ENCODE results near the gene CNNM1. TPM values are rescaled to one million over a fixed set of nuclear protein-coding genes. Genes with fewer than 3 reads are reported as not detected.

Gene CNNM1
- total RNA-seq: 0.11 and 0.14 TPM in 2 replicates

DNA sequence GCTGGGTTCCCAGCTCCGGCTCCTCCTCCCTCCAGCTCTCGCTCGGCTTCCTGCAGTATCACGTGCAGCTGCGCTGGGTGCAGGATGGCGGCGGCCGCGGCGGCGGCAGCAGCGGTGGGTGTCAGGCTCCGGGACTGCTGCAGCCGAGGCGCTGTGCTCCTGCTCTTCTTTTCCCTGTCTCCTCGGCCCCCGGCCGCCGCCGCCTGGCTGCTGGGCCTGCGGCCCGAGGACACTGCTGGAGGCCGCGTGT is at the start of gene CNNM1:
Gene CNNM1 (plus strand): TSS at position 53 of the 250 bp plus-strand sequence. CDS start 32 bp downstream, at position 85.
- intact Hi-C loops (cut with micrococcal nuclease): no loop called here

DNA sequence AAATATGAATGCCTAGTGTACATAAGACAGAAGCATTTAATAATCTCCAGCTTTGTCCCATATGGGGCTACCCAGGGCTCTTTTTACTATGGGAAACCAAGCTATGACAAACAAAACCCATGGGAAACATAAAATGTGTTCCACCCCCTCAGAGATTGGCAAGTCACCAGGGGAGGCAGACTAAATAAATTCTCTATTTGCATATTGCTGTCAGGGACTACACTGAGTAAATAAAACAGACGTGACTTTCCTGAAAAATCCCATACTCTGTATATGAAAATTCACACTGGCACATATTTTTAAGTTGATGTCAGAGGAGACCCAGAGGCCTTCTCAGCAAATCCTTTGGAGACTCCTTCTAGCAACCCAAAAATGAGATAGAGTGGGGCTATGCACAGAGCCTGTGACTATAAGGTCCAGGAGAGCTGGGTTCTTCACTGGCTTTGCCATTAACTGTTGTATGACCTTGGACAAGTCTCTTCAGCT is 49.5 kb upstream of the CNNM1 start:
- intact Hi-C loops (cut with micrococcal nuclease): no loop called here

DNA sequence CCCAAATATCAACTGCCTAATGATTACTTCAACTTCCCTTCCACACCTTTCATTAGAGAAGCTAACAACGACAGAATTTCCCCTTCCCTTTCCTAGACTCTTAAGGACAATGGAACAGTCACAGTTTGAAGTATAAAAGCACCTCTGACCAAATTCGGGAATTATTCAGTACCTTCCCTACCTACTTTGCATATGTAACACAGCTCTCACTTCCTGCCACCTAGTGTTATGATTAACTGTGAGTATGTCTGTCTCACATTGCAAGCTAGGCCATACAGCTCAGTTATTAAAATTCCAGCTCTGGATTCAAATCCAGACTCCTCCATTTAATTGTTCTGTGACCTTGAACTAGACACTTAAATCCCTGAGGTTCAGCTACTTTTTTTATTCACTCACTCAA is 48.7 kb upstream of the CNNM1 start:
- intact Hi-C loops (cut with micrococcal nuclease): no loop called here

DNA sequence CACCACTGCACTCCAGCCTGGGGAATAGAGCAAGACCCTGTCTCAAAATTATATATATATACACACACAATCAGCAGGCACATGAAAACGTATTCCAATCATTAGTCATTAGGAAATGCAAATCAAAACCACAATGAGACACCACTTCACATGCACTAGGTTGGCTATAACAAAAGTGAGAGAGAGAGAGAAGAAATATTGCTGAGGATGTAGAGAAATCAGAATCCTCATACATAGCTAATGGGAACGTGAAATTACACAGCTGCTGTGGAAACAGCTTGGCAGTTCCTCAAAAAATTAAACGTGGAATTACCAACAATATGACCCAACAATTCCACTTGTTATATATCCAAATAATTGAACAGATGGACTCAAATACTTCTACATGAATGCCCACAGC is 43.3 kb upstream of the CNNM1 start:
- intact Hi-C loops (cut with micrococcal nuclease): no loop called here

DNA sequence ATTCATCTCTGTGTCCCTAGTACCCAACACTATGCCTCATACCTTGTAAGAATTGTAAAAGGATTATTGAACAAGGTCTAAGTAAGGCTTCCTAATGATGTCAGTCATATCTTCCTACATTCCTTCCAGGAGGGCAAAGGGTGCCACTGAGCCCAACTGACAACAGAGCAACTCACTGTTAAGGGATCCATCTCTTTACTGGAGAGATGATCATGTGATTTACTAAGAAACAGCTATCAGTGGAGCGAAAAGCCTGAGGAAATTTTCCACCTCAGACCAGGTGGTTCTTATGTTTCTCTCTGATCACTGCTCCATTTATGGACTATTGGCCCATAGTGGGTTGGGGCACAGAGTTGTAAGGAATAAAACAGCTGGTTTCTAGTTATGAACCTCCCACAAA is 38.9 kb upstream of the CNNM1 start:
- intact Hi-C loops (cut with micrococcal nuclease): no loop called here

DNA sequence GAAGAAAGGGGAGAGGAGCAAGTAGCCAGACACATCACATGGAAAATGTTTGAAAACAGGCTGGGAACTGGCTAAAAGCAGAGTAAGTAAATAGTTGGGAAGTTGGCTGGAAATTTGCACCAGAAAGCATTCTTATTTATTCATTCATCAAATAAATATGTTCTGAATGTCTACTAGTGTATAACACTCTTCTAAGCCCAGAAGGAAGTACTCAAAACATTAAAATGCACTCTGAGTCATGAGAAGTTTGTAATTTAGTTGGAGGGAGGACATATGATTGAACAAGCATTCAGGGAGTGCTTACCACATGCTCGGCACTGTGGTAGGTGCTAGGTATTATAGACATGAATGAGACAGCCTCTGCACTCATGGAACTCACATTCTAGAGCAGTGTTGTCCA is 37.0 kb upstream of the CNNM1 start:
- intact Hi-C loops (cut with micrococcal nuclease): no loop called here

DNA sequence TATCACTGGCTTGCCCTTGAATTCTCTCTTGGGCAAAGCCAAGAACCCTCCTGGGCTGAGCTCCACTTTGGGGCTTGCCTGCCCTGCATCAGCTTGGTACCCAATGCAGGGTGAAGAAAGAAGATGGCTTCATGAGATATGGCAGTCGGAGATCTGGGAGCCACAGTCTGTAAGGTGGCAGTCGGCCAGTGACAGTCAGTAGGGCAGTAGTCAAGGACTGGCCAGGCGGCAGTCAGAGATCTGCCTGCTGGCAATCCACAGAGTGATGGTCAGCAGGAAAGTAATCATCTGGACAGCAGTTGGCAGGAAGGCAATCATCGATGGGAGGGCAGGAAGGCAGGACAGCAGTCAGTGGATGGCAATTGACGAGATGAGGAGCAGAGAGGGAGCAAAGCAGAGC is 32.6 kb upstream of the CNNM1 start:
- intact Hi-C loops (cut with micrococcal nuclease): no loop called here

DNA sequence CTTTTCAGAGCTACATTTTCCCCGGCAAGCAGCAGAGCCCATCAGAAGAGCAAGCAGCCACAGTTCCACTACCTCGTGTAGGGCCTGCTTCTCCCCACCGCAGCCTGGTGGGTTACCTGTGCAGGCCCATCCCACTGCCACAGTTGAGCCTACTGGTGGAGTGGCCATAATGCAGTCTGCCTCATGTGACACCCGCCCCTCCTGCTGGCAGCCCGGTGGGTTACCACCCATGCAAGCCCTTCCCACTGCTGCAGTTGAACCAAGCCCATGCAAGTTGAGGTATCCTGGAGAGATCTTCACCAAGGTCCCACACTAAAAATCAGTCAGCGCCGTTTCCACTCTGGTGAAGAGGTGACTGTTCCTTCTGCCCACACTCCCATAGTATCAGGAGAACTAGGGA is 32.1 kb upstream of the CNNM1 start:
- intact Hi-C loops (cut with micrococcal nuclease): no loop called here

DNA sequence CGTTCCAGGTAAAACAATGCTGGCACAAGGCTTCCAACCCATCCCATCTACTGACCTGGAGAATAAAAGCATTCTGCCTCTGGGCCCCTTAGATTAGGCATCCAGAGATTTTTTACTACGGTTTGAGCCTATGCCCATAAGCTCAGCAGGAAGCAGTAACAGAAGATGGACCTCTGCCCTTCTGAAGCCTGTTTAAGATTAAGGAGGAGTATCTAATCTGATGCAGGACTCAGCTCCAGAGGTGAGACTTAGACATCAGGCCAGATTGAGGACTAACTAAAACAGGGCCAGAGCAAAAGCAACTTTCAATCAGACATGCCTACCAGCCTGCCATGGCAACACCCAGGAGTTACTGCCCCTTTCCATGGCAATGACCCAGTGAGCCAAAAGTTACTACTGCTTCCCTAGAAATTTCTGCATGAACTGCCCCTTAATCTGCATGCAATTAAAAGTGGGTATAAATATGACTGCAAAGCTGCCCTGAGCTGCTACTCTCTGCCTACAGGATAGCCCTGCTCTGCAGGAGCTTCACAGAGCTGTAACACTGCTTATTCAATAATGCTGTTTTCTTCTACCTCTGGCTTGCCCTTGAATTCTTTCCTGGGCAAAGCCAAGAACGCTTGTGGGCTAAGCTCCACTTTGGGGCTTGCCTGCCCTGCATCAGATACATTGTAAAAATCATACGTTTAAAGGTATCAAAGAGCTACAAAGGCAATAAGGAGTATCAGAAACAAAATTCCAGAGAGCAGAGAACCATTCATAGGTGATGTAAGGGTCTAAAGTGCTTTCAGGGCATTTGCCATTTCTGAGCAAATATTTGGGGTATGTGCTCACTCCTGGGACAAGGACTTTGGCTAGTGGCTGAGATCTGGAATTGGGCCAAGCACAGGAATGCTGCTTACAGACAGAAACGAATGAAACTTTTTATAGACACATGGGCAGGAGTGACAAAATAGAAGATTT is 25.0 kb upstream of the CNNM1 start:
- intact Hi-C loops (cut with micrococcal nuclease): no loop called here

DNA sequence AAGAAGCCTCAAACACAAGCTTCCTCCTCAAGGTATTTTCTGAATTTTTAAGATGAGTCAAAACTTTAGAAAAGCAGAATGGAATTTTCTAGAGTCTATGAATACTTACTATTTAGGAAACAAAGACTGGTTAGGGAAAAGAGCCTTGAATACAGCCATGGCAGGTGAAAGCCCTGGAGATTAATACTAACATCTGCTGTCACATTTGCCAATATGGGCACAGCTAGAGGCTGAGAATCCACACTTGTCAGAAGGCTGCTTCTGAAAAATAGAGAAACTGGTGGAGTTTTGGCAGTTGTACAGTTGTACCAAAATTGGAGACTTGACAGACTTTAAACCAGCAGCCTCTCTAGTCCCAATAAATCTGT is 24.3 kb upstream of the CNNM1 start:
- intact Hi-C loops (cut with micrococcal nuclease): no loop called here

DNA sequence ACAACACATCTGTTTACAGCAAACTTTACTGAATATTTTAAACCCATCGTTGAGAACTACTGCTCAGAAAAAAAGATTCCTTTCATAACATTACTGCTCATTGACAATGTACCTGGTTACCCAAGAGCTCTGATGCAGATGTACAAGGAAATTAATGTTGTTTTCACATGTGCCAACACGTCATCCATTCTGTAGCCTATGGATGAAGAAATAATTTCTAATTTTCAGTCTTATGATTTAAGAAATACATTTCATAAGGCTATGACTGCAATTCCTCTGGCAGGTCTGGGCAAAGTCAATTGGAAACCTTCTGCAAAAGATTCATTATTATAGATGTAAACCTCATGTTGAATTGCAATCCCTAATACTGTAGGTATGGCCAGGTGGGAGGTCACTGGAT is 16.7 kb upstream of the CNNM1 start:
- intact Hi-C loops (cut with micrococcal nuclease): no loop called here

DNA sequence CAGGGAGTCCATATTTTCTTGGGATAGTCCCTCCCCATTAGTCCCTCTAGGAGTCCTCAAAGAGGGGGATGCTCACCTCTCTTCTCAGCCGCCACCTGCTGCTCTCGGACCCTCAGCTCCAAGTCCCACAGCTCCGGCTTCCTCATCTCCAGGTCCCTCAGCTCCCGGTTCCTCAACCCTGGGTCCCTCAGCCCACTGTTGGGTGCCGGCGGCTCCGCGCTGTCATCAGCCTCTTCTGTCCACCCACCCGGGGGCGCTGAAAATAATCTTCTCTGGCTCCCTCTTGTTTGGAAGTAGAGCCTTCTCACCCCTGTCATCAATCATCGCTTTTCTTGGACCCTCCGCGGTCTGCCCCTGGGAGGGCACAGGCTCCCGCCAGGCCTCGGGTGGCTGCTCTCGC is 13.3 kb upstream of the CNNM1 start:
- intact Hi-C loops (cut with micrococcal nuclease): no loop called here

DNA sequence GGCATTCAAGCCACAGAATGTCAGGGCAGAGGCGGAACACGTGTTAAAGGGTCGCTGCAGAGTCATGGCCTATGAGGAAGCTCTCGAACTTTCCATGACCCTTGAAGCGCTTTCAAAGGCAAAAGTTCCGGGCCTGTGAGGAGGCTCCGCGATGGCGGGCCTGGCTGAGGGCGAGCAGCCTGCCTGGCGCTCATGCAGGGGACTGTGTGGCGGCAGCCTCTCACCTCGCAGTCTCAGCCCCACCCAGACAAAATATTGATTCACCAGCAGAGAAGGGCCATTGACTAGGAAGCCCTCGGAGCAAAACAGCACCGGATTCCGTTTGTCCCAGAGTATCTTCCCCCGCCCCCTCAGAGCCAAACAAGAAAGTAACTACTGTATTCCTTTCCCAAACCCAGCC is 12.8 kb upstream of the CNNM1 start:
- intact Hi-C loops (cut with micrococcal nuclease): no loop called here

DNA sequence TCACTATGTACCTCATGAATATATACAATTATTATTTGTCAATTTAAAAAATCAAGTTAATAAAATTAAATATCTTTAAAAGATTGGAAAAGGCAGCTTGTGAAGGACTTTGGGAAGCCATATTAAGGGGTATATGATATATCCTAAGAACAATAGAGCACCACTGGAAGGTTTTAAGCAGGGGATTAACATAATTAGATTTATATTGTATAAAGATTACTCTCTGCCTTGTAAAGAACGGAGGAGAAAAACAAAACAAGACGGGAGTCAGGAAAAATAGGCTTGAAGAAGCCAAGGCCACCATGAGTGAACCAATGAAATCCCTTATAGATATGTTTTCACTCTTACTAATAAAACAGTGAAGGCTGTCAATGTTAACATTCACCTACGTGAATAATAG is 11.1 kb upstream of the CNNM1 start:
- intact Hi-C loops (cut with micrococcal nuclease): no loop called here

DNA sequence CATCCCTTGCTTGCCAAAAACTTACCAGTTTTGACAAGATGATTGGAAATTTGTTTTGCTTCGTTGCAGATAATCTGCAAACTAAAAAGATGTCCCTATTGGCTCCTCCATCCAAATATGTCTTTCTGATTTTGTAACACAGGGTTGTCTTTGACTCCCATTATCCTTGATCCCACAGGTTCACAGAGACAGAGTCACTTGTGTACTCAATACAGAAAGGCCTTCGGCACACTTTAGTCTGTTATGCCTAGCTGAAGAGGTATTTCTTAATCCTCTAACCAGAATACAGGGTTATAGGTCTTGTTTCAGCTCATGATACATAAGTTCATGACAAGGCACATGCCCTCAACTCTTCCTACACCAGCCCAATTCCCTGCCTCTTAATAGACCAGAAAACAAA is 10.7 kb upstream of the CNNM1 start:
- intact Hi-C loops (cut with micrococcal nuclease): no loop called here

DNA sequence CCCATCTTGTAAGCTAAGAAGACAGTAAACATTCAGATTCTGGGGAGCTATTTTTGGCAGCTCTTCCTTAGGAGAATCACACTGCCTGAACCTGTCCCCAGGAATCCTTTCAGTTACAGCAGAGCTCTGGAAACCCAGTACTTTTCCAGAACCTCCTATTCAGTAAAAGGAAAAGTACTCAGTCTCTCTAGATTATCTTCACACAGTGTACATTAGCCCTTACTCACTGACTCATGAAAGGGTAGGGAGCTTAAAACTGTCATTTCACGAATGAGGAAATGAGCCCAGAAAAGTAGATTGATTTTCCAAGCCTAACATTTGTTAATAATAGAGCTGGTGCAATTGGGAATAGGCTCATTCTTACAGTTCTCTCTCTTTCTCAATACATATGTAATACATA is 3.9 kb upstream of the CNNM1 start:
- intact Hi-C loops (cut with micrococcal nuclease): no loop called here

DNA sequence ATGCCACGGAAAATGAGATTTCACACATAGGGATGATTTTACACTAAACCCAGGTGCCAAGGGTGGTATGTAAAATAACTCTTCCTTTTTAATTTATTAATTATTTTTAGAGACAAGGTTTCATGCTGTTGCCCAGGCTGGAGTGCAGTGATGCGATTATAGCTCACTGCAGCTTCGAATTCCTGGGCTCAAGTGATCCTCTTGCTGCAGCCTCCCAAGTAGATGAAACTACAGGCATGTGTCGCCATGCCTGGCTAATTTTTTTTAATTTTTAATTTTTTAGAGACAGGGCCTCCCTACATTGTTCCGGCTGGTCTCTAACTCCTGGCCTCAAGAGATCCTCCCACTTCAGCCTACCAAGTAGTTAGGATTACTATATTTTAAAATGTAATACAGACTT is 2.3 kb upstream of the CNNM1 start:
- intact Hi-C loops (cut with micrococcal nuclease): no loop called here

DNA sequence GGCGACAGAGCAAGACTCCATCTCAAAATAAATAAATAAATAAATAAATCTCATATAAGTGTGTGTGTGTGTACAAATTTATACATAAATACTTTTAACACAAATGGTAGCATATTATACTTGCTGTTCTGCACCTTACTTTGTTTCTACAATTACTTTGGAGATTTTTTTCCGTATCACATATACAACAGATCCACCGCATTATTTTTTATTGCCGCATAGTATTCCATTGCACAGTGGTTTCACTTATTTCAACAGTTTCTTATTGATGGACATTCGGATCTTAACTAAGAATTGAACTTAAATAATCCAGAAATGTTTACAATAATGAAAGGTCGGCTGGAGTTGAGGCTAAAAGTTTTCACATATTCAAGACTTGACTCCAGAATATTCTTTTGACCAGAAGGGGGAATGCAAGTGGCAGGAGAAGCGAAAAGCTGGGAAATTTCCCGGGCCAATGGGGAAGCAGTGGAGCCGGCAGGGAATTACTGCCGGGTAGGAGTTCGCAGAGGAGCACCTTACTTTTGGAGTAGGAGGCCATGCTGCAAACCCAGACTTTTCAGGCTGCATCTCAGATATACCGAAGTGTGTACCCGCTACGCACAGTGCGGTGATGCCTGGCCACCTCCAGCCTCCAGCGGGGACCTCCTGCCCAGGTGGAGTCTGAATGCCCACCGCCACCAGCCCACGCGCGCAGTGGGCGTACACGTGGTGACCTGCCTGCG is 415 bp upstream of the CNNM1 start:
- intact Hi-C loops (cut with micrococcal nuclease): no loop called here

DNA sequence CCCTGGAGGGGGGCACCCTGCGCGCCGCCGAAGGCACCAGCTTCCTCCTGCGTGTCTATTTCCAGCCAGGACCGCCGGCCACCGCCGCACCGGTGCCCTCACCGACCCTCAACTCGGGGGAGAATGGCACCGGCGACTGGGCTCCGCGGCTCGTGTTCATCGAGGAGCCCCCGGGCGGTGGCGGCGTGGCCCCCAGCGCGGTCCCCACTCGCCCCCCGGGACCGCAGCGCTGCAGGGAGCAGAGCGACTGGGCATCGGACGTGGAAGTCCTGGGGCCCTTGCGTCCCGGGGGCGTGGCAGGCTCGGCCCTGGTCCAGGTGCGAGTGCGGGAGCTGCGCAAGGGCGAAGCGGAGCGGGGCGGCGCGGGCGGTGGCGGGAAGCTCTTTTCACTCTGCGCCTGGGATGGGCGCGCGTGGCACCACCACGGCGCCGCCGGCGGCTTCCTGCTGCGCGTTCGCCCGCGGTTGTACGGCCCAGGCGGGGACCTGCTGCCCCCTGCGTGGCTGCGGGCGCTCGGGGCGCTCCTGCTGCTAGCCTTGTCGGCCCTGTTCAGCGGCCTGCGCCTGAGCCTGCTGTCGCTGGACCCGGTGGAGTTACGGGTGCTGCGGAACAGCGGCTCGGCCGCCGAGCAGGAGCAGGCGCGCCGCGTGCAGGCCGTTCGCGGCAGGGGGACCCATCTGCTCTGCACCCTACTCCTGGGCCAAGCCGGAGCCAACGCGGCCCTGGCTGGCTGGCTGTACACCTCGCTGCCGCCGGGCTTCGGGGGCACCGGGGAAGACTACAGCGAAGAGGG is 594 bp downstream of the CNNM1 start:
- intact Hi-C loops (cut with micrococcal nuclease): no loop called here

DNA sequence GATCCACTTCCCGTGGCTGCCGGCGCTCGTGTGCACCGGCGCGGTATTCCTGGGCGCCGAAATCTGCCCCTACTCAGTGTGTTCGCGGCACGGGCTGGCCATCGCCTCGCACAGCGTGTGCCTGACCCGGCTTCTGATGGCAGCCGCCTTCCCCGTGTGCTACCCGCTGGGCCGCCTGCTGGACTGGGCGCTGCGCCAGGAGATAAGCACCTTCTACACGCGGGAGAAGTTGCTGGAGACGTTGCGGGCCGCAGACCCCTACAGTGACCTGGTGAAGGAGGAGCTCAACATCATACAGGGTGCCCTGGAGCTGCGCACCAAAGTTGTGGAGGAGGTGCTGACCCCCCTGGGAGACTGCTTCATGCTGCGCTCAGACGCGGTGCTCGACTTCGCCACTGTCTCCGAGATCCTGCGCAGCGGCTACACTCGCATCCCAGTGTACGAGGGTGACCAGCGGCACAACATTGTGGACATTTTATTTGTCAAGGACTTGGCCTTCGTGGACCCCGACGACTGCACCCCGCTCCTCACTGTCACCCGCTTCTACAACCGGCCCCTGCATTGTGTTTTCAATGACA is 1.3 kb downstream of the CNNM1 start:
- intact Hi-C loops (cut with micrococcal nuclease): no loop called here

DNA sequence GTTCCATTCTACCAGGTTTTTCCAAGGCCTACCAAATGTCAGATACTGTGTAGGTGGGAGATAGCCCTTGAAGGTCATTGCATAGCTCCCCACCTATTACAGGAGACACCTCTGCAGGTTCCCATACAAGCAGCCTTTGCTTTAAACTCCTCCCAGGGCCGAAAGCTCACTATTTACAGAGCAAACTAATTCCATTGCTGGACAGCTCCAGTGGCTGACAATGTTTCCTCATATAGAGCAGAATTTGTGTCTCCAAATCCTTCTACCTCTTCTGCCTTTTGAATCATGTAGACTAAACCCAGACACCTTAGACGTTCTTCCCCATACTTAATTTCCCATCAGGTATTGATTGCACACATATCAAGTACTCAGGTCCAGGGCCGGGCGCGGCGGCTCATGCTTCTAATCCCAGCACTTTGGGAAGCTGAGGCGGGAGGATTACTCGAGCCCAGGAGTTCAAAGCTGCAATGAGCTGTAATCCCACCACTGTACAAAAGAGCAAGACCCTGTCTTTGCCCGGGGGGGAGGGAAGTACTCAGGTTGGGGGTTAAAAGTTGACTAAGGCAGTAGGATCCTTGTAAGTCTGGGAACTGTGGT is 2.1 kb downstream of the CNNM1 start:
- intact Hi-C loops (cut with micrococcal nuclease): no loop called here

All from T-helper 2 cell treated with Interferon-gamma antibody and Interleukin-4, amounts not matched to agents 100 ng/mL and 5 ng/mL, for 36 hours (primary cell).